Inferior parietal cortex (tissue), 1 donor: ENCODE results near the gene NEMP2.
A peak's percentile ranks its signal among the peaks of the same experiment; 100 is the strongest.
"Not testable (repeated sequence)": the region's sequence is repeated elsewhere in the genome, so short reads cannot be mapped to it uniquely, and the experiment has no call there.

Source experiments
- DNase-seq: peaks from one replicate; pipeline ENCODE4 v3.0.0-alpha.2; 2016; ENCODE audit errors: extremely low spot score

NEMP2 gene

GRCh38 chr2:190526105-190526750 is 8.3 kb downstream of the NEMP2 start:
- no peak for DNase-seq

GRCh38 chr2:190524928-190525327 is 9.6 kb downstream of the NEMP2 start:
- DNase-seq, result no peak

DNA sequence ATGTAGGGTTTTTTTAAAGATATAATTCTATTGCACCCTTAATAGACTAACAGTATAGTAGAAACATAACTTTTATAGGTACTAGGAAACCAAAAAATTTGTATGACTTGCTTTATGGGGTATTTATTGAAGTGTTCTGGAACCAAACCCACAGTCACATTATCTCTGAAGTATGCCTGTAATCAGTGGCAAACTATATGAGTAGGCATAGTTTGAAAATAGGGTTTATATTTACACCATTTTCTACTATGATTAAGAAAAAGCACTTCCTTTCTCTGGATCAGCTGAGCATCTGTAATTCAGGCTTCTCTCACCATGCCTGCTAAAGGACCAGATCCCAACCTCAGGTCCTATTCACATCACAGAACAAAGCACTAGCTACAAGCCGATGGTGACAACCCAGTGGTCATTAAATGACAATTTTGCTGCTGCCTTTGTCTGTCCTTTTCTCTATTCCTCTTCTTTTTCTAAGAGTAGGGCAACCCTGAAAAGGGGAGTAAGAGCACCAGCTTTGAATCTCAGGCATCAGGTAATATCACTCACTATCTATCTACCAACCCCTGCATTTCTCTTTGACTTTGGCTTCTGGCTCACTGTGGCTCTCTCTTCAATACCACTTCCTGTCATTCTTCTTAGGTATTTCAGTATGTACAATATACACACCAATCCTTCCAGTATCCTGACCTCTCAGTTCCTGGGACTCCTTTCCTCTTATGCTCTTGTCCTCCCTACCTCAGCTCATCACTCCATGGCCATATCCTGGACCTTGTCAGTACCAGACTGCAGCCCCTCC is 14.4 kb downstream of the NEMP2 start:
- DNase-seq, result no peak

DNA sequence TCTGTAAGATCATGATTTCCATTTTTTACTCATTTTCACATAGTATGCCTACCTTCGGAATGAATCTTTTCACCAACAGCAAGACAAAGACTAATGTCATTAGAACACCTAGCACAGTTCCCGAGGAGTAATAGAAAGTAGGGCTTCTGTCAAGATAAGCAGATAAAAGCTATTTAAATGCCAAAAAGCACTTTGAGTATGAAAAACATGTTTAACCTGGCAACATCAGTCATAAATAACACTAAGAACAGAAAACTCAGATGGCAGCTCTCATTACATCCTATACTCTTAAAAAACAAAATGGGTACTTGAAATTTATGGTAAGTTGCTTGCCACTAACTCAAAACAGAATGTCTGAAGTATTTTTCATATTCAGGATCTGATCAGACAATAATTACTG is 17.1 kb downstream of the NEMP2 start:
- no peak for DNase-seq

- no peak for DNase-seq
These were observed 18.8 kb downstream of the NEMP2 start for GRCh38 chr2:190515687-190516086.

GRCh38 chr2:190514676-190515075 is 19.8 kb downstream of the NEMP2 start:
- DNase-seq, result no peak

DNA sequence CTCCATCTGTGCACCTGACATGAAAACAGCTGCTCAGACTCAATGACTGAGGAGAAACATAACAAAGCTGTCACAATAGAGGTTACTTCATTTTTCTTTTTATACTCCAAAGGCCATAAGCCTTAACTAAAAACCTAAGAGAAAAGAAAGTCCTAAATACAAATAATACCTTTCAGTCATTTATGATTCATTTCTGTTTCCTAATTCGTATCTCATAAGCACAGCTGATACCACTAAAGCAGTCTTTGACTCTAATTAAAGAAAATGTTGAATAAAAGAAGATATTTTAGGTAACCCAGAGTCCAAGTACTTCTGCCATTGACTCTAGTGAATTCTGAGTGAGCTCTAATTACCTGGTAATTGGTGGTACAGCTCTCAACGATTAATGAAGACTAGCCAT is 20.6 kb downstream of the NEMP2 start:
- no peak for DNase-seq

DNA sequence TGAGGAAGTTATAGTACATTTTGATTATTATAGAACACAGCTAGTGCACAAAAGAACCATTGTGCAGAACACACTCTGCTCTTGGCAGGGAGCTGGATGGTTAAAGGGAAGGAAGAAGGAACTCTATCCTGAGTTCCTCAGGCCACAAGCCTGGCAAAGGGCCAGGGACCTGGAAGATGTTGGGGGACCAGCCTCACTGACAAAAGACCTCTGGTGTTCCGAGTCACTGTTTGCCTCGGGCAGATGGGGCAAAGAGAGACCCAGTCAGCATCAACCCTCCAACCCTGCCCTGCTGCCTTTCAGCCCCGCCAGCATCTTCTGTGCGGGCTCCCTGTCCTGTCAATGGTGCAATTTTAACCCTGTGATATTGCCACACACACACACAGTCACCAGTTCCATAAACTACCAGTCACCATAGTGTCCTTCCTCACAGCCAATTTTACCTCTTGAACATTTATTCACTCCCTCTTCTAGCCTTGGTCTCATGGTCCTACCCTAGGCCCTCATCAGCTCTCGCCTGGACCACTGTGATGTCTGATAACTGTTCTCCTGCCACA is 21.9 kb downstream of the NEMP2 start:
- no peak for DNase-seq

GRCh38 chr2:190511104-190511503 is 23.4 kb downstream of the NEMP2 start:
- peak; percentile 72 for DNase-seq

DNA sequence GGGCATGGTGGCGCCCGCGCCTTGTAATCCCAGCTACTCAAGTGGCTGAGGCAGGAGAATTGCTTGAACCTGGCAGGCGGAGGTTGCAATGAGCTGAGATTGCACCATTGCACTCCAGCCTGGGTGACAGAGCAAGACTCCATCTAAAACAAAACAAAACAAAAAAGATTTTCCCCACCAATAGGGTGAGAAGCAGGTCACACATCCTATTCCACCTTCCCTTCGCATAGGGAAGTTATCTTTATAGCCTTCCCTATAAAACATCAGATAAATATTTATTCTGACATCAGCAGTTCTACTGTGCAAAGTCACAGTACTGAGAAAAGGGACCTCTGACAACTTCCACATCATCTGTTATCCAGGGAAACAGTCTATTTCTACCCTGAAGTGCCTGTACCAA is 24.6 kb downstream of the NEMP2 start:
- DNase-seq, result not testable (repeated sequence)

- no peak for DNase-seq
These were observed 27.4 kb downstream of the NEMP2 start for GRCh38 chr2:190507135-190507534.

DNA sequence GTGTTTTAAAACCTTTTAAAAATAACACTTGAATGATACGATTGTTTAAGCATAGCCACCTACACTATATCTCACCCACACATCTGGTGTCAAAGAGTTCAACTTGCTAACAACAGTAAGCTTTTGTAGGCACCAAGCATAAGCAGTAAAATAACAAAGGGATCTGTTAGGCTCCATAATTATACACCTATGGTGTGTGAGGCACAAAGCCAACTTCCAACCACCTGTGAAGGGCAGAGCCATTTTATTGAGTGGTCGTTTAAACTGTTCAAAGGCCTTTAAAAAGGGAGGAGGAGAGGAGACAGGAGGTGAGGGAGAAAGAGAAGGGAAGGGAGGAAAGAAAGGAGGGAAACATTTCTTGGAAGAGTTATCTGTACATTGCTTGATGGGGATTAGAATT is 27.9 kb downstream of the NEMP2 start:
- no peak for DNase-seq

DNA sequence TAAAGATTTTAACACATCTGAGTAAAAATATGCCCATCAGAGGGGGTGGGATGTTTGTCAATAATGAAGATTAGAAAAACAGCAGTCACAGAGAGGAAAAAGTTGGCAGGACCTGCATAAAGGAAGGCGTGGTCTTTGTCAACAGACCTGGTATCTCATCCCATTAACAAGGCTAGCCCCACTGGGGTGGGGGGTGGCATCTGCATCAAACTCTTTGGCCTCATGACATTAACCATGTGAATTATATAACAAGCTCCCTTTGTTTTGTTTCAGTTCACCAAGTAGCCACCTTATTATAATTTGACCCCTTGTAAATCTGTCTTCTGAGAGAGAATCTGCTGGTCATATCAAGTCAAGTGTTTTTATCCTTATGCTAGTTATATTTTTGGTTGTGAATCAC is 28.8 kb downstream of the NEMP2 start:
- DNase-seq, result no peak

- no peak for DNase-seq
These were observed 29.6 kb downstream of the NEMP2 start for GRCh38 chr2:190504912-190505311.

- DNase-seq, result no peak
These were observed 31.4 kb downstream of the NEMP2 start for GRCh38 chr2:190503088-190503487.

DNA sequence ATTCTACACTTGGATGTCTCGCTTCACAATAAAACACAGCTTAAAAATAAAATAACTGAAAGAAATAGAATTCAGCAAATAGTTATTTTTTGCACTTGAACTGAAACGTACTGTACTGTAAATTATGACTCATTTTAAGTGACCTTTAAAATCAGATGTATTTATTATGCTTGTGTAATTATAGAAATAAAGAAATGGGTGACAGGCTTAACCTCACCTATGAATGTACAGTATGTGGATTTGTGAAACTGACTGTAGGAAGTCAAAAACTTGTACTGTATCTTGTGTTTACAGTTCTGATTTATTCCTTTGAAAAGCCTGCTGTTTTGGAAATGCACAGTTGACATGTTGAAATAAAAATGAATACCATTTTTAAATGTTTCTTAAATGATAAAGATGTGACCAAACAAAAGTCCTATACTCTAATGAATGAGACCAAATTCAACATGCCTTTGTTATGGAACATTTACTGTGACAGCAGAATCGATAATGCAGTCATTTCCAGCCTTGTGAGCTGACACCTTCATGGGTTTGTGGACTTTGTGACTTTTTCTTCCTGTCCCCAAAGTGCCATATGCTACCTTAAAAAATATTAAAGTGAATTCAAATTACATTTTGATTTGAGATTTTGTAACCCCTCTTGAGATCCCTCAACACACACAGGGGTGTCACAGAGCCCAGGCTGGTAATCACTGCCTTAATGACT is 32.7 kb downstream of the NEMP2 start:
- no peak for DNase-seq

GRCh38 chr2:190501231-190501630 is 33.3 kb downstream of the NEMP2 start:
- DNase-seq, result no peak

- no peak for DNase-seq
These were observed 34.4 kb downstream of the NEMP2 start for GRCh38 chr2:190500054-190500502.

DNA sequence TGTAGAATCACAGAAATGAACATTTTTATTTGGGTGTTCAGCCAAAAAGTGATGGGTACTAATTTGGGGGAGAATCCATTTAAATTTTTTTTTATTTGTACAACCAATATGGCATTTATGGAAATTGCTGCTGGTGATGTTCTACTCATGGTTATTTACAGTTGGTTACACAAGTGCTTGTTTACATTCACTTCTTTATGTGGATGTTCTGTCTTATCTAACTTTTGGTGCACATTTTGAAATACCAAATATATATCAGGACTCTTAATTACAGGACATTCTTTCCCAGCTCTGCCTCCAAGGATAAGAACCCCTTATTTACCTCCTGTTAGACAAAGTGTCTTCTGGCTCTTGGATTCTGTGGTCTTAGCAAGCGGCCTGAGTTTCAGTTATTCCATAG is 35.2 kb downstream of the NEMP2 start:
- no peak for DNase-seq

GRCh38 chr2:190497428-190497827 is 37.1 kb downstream of the NEMP2 start:
- no peak for DNase-seq

DNA sequence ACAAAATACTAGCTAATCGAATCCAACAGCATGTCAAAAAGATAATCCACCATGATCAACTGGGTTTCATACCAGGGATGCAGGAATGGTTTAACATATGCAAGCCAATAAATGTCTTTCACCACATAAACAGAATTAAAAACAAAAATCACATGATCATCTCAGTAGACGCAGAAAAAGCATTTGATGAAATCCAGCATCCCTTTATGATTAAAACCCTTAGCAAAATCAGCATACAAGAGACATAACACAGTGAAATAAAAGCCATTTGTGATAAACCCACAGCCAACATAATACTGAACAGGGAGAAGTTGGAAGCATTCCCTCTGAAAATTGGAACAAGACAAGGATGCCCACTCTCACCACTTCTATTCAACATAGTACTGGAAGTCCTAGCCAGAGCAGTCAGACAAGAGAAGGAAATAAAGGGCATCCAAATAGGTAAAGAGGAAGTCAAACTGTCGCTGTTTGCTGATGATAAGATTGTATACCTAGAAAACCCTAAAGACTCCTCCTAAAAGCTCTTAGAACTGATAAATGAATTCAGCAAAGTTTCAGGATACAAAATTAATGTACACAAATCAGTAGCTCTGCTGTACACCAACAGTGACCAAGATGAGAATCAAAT is 39.8 kb downstream of the NEMP2 start:
- not testable (repeated sequence) for DNase-seq

GRCh38 chr2:190493095-190493494 is 41.4 kb downstream of the NEMP2 start:
- no peak for DNase-seq
